Panc1 (cell line): ENCODE results near the gene TBX4. TPM values are rescaled to one million over a fixed set of nuclear protein-coding genes. Genes with fewer than 3 reads are reported as not detected.
A peak's percentile ranks its signal among the peaks of the same experiment; 100 is the strongest.

Experiments used
- ATAC-seq: fragments of 200-7000 bp; cut with Tn5 transposase; 2 replicates; pipeline ENCODE4 v1.9.1; 2020; ENCODE audit warnings: mild to moderate bottlenecking, moderate library complexity
- BruUV-seq: library from RNA; stranded (reverse); fragments of 400-500 nt; replicated peaks from 2 replicates; lab custom pipeline; 2021; lab: Mats Ljungman, UMichigan
- CTCF ChIA-PET: fragments of 300-600 bp; sonication (Branson Sonifier 250); formaldehyde crosslinking; loops from one replicate; lab custom pipeline; 2022; ENCODE audit warnings: antibody characterized with exemption; lab: Charles Lee
- POLR2A ChIA-PET: fragments of 300-600 bp; sonication (Branson Sonifier 250); formaldehyde crosslinking; loops from one replicate; lab custom pipeline; 2022; ENCODE audit warnings: antibody characterized with exemption; lab: Charles Lee
- DNase-seq: peaks from one replicate; pipeline ENCODE4 v3.0.0-alpha.2; 2010; ENCODE audit warnings: low read depth, low spot score
- H3K27ac ChIP-seq: 2 replicates; pipeline ENCODE4 v1.5.1; 2011; ENCODE audit warnings: mild to moderate bottlenecking, low read length, inconsistent platforms
- H3K27me3 ChIP-seq: fragments of 200-500 bp; sonication (Bioruptor generic); 2 replicates; pipeline ENCODE4 v1.6.0; 2014; ENCODE audit warnings: low read length, inconsistent platforms; ENCODE audit not compliant: control insufficient read depth, insufficient read depth
- H3K36me3 ChIP-seq: fragments of 200-500 bp; sonication (Bioruptor generic); 2 replicates; pipeline ENCODE4 v1.5.1; 2014; ENCODE audit warnings: inconsistent platforms, mild to moderate bottlenecking, low read length, moderate library complexity; ENCODE audit not compliant: control insufficient read depth, insufficient read depth
- H3K4me1 ChIP-seq: 2 replicates; pipeline ENCODE4 v1.5.1; 2011; ENCODE audit warnings: inconsistent platforms, mild to moderate bottlenecking, low read length, moderate library complexity; ENCODE audit not compliant: control insufficient read depth, insufficient read depth
- H3K4me3 ChIP-seq, 2 experiments: 2 replicates each; pipeline ENCODE4 v1.5.1; 2011 to 2012; ENCODE audit warnings: low read depth in 2 of 2, low read length in 2 of 2, mild to moderate bottlenecking in 2 of 2, inconsistent platforms in 1 of 2, moderate library complexity in 1 of 2
- H3K9me3 ChIP-seq: fragments of 200-500 bp; sonication (Bioruptor generic); 2 replicates; pipeline ENCODE4 v1.5.1; 2014; ENCODE audit warnings: low read depth, mild to moderate bottlenecking, inconsistent platforms, low read length, moderate library complexity; ENCODE audit not compliant: control insufficient read depth, insufficient read depth
- CTCF ChIP-seq: fragments of 450-650 bp; IDR thresholded peaks from 2 replicates; pipeline ENCODE4 v1.5.1; 2017; ENCODE audit warnings: mild to moderate bottlenecking
- POLR2AphosphoS5 ChIP-seq: IDR thresholded peaks from 2 replicates; pipeline ENCODE4 v1.6.1; 2012; ENCODE audit warnings: mild to moderate bottlenecking, low read depth, low read length, moderate library complexity
- REST ChIP-seq, 2 experiments: IDR thresholded peaks; 2 replicates each; pipeline ENCODE4 v1.6.1; 2011 to 2012; ENCODE audit warnings: low read depth in 2 of 2, control low read depth in 1 of 2, low read length in 1 of 2, mild to moderate bottlenecking in 1 of 2, moderate library complexity in 1 of 2; ENCODE audit not compliant: insufficient read depth in 1 of 2
- SIN3A ChIP-seq: IDR thresholded peaks from 2 replicates; pipeline ENCODE4 v1.6.1; 2012; ENCODE audit warnings: low read depth, mild to moderate bottlenecking, low read length, moderate library complexity, borderline replicate concordance; ENCODE audit not compliant: insufficient read depth
- TCF7L2 ChIP-seq: IDR thresholded peaks from 2 replicates; pipeline ENCODE4 v1.6.1; 2011; ENCODE audit warnings: mild to moderate bottlenecking, low read depth, low read length, inconsistent platforms
- in situ Hi-C: cut with HindIII; loops from 2 replicates; pipeline ENCODE4 v1.10.0; 2016; ENCODE audit warnings: low sequenced_read_pairs, low pct_unique_long_range_greater_than_20kb
- intact Hi-C: fragments of 100-400 bp; cut with micrococcal nuclease; formaldehyde crosslinking; loops from one replicate; pipeline ENCODE4 v1.10.0; 2022; ENCODE audit not compliant: unreplicated experiment
- total RNA-seq: library from RNA; stranded (reverse); gene quantifications from one replicate; pipeline ENCODE4 v1.2.1, GENCODE V29; 2021; ENCODE audit not compliant: unreplicated experiment

TBX4 gene
- total RNA-seq, 1 experiment from 2014 or later: not detected

GRCh38 chr17:61490540-61490975, 38.3 kb downstream of the TBX4 start:
- in situ Hi-C loops: no loop called here
- no peak overlapping the region for H3K4me3 ChIP-seq
- TF ChIP-seq SIN3A (no peak), TCF7L2 (no peak), POLR2AphosphoS5 (no peak), CTCF (no peak), REST (IDR thresholded peaks at IDR 0.05; ENCODE audit: insufficient read depth in 1 of 2, low read depth in 2 of 2, low read length in 1 of 2) (no peak)
- H3K27ac ChIP-seq: no peak overlapping the region
- intact Hi-C loops: no loop called here
- H3K27me3 ChIP-seq: no peaks in the 10 kb centered on the region
- CTCF ChIA-PET: no interaction called here
- no TSS peak for BruUV-seq
- DNase-seq (no peak), ATAC-seq (peak; percentile 18; the same call in 1 of the 2 replicates)
- no peaks in the 10 kb centered on the region for H3K36me3 ChIP-seq
- POLR2A ChIA-PET: interaction anchor here (0.6 kb wide), 1 partner anchor 598 kb away, joined by 3 read pairs; no protein-coding TSS in a partner anchor
- H3K9me3 ChIP-seq: no peaks in the 10 kb centered on the region
- peaks cover 3% of the 10 kb centered on the region; the same call in 1 of the 2 replicates for H3K4me1 ChIP-seq

- BruUV-seq: no TSS peak
- Histone ChIP-seq H3K27ac (no peak overlapping the region), H3K4me1 (peaks cover 15% of the 10 kb centered on the region), H3K9me3 (no peaks in the 10 kb centered on the region), H3K4me3 (no peak overlapping the region), H3K36me3 (no peaks in the 10 kb centered on the region), H3K27me3 (no peaks in the 10 kb centered on the region)
- ChIA-PET CTCF (interaction anchor here (0.6 kb wide), 1 partner anchor 44 kb away, joined by 4 read pairs; no protein-coding TSS in a partner anchor), POLR2A (no interaction called here)
- intact Hi-C loops (no loop called here), in situ Hi-C loops (no loop called here)
- no peak for ATAC-seq
- no peak for DNase-seq
- TF ChIP-seq REST (IDR thresholded peaks at IDR 0.05; ENCODE audit: insufficient read depth in 1 of 2, low read depth in 2 of 2, low read length in 1 of 2) (no peak), TCF7L2 (no peak), CTCF (no peak), SIN3A (no peak)
Observed at GRCh38 chr17:61491981-61492380, 39.8 kb downstream of the TBX4 start.
